KBM-7 (cell line): ENCODE data around the gene SMIM41.
A peak's percentile ranks its signal among the peaks of the same experiment; 100 is the strongest.

Experiments used
- DNase-seq: peaks from one replicate; pipeline ENCODE4 v3.0.0-alpha.2; 2015
- in situ Hi-C: fragments of 300-500 bp; cut with MboI; formaldehyde crosslinking; loops from 2 replicates; pipeline ENCODE4 v1.14.3; 2020; ENCODE audit warnings: low sequenced_read_pairs, low pct_unique_long_range_greater_than_20kb, mixed read lengths

The SMIM41 gene

GRCh38 chr12:52061470-52062166 lies 17.9 kb upstream of the SMIM41 start:
- in situ Hi-C loops, result no loop called here
- DNase-seq, result no peak

GRCh38 chr12:52062167-52063081 lies 17.1 kb upstream of the SMIM41 start:
- DNase-seq, result no peak
- in situ Hi-C loops, result no loop called here

- no peak for DNase-seq
- in situ Hi-C loops, result no loop called here
Measured at GRCh38 chr12:52063082-52063924, 16.2 kb upstream of the SMIM41 start.

- in situ Hi-C loops, result no loop called here
- no peak for DNase-seq
Measured at GRCh38 chr12:52063981-52064649, 15.4 kb upstream of the SMIM41 start.

GRCh38 chr12:52066346-52067080 lies 13.0 kb upstream of the SMIM41 start:
- DNase-seq, result no peak
- in situ Hi-C loops, result no loop called here

- in situ Hi-C loops, result no loop called here
Measured at GRCh38 chr12:52067081-52067374, 12.5 kb upstream of the SMIM41 start.

GRCh38 chr12:52069327-52070184 lies 9.9 kb upstream of the SMIM41 start, which contains the start of gene ATG101:
TSS of gene ATG101 (plus strand) at chr12:52069978. CDS start at chr12:52073651, 3,673 bp downstream.
- DNase-seq, result peak; percentile 95
- in situ Hi-C loops, result no loop called here

More at GRCh38 chr12:52067081-52067374, 12.5 kb upstream of the SMIM41 start:
- no peak for DNase-seq

GRCh38 chr12:52070185-52070925 lies 9.1 kb upstream of the SMIM41 start:
- in situ Hi-C loops, result no loop called here
- peak; percentile 10 for DNase-seq

GRCh38 chr12:52073531-52074381 lies 5.7 kb upstream of the SMIM41 start:
- peak; percentile 96 for DNase-seq
- in situ Hi-C loops, result no loop called here

- in situ Hi-C loops, result no loop called here
- no peak for DNase-seq
Measured at GRCh38 chr12:52074971-52075724, 4.4 kb upstream of the SMIM41 start.

GRCh38 chr12:52076811-52077210 lies 2.7 kb upstream of the SMIM41 start:
- in situ Hi-C loops, result no loop called here
- DNase-seq, result no peak

GRCh38 chr12:52078276-52078675 lies 1.2 kb upstream of the SMIM41 start:
- no peak for DNase-seq
- in situ Hi-C loops, result no loop called here

- no peak for DNase-seq
- in situ Hi-C loops, result loop anchor here (10.0 kb wide), 1 partner anchor 46 kb away; no protein-coding TSS in a partner anchor
Measured at GRCh38 chr12:52080403-52081251, 1.1 kb downstream of the SMIM41 start.

GRCh38 chr12:52081263-52081733 lies 1.8 kb downstream of the SMIM41 start:
- in situ Hi-C loops, result loop anchor here (10.0 kb wide), 1 partner anchor 46 kb away; no protein-coding TSS in a partner anchor
- DNase-seq, result peak; percentile 37
